GM21447 (cell line): ENCODE data around the gene NHERF2.

Source experiments
- ATAC-seq: cut with Tn5 transposase; IDR thresholded peaks from one replicate; pipeline ENCODE4 v1.9.1; 2021; ENCODE audit not compliant: unreplicated experiment

Gene NHERF2

GRCh38 chr16:1990351-1991134, 36.2 kb upstream of the NHERF2 start:
- ATAC-seq = peak; percentile 6

DNA sequence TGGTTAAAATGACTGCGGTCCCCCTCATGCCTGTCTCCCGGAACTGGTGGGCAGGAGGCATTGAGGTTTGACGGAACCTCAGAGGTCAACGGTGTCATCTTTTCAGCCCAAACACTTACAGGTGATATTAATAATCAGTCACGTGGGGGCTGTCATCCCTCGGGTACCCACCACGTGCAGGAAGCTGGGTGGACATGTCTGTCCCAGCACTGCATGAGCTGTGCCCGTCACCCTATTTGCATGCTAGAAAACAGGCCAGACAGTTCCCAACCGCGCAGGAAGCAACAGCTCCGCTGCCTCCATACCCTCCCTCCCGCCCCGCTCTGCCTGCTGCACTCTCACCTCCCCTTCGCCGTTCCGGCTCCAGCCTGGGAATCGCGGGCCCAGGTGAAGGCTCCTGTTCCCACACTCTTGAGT, 35.6 kb upstream of the NHERF2 start:
- peak; percentile 40 for ATAC-seq

GRCh38 chr16:1991588-1991947, 35.1 kb upstream of the NHERF2 start:
- no peak for ATAC-seq

GRCh38 chr16:1991948-1992703, 34.6 kb upstream of the NHERF2 start:
- no peak for ATAC-seq

- ATAC-seq = no peak
Measured at GRCh38 chr16:1992704-1993317, 33.9 kb upstream of the NHERF2 start.

- ATAC-seq = no peak
Measured at GRCh38 chr16:1993731-1994131, 33.0 kb upstream of the NHERF2 start.

DNA sequence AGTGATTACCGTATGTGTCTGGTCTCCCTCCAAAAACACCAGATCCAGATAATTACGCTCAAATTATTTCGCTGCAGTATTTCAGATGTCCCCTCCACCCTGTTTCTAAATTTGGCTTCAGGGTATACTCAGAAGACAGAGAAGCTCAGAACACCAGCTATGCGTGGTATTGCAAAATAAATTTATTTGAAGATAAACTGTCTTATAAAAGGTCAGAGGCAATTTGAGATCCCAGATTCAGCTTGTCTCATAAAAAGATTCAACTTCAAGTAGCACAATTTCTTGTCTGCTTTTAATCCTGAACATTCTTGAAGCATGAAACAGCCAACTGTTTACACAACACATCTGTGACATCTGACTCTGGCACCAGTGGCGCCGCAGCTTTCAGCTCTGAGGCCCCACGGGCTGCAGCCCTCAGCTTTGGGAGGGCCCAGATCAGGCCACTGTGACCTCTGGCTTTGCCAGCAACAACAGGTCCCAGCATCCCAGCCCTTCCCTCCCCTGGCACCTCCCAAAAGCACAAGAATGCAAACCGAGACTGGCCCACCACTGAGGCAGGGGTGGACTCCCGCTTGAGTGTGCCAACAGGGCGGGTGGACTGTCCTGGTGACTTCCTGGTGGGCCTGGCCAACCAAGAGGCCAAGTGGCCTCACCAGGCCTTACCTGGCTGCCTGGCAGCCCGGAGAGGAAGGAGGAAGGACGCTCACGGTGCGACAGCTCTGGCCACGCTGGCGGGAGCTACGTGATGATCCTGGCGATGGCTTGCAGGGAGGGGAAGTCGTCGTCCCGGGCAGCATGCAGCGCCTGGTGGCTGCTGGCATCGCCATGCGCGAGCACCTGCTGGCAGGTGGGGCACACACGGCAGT, 29.0 kb upstream of the NHERF2 start:
- ATAC-seq = no peak

DNA sequence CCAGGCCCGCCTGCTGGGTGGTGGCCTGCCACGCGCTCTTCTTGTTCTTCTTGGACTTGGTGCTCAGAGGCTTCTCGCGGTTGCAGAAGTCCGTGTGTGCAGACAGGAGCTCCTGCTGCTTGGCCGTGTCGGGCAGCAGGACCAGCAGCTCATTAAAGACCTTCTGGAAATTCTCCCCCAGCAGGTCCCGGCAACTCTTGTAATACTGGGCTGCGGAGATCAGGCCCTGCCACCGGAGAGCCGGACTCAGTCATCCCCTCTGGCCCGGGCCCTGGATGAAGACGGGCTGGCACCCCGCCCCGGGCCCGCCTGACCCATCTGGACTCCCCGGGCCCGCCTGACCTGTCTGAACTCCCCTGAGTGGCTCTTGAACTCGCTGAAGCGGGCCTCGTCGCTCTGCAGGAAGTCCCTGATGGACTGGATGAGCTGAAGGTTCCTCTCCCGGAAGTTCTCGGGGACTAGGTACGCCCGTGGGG, 28.3 kb upstream of the NHERF2 start:
- ATAC-seq = no peak

DNA sequence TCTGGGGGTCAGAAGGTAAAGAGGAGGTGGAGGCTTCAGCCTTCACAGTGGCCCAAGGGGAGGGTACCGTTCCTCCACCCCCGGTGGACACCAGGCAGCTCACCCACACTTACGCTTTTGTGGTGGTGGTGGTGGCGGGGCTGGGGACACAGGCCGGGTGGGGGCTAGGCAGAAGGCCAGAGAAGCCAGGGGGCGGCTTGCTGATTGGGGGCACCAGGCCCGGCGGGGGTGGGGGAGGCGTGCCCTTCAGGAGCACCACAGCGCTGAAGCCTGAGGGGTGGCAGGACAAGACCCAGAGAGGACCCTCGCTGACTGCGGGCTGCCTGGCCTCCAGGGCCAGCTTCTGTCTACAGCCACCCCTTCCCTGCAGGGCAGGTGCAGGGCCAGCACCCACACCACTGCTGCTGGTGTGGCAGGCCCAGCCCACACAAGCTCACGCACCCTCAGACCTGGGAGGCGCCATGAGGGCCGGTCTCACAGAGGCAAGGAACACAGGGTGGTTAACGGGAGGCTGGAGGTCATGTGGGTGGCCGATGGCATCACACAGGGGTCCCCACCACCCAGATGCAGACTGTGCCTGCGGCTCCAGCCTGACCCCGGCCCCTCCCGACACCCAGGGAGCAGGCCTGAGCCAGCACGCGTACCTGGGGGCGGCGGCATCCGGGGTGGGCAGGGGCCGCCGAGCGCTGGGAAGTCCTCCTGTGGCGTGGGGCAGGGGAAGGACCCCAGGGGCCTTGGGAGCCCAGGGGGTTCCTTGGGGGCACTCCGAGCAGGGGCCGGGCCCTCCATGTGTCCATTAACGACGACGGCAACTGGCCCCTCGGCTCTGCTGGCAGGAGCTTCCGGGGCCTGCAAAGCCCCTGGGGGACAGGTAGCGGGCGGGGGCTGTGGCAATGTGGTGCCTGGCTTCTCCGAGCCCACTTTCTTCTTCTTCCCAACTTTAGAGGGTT, 27.6 kb upstream of the NHERF2 start:
- no peak for ATAC-seq

DNA sequence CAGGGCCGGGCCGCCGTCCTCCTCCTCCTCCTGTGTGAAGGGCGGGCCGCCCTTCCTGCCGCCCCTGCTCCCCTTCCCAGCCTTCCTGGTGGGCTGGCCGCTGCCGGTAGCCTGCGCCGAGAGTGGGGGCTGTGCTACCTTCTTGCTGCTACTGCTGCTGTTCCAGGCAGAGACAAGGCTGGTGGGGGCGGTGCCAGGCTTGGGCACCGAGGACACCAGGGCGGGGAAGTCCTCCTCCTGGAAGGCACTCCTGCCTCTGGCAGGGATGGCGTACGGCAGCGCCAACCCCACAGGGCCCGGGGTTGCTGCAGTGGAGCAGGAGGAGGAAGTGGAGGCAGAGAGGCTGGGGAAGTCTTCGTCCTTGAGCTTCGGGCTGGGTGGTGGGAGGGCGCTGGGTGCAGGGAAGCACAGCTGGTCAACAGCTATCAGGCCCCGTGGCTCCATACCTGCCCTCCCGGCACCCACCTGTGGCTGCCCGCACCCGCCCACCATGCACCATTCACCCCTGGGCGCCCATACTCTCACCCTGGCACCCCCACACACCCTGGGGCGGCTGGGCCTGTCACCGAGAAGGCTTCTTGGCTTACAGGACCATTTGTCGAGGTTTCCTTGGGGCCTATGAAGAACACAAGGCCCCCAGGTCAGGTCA, 26.7 kb upstream of the NHERF2 start:
- ATAC-seq = no peak

DNA sequence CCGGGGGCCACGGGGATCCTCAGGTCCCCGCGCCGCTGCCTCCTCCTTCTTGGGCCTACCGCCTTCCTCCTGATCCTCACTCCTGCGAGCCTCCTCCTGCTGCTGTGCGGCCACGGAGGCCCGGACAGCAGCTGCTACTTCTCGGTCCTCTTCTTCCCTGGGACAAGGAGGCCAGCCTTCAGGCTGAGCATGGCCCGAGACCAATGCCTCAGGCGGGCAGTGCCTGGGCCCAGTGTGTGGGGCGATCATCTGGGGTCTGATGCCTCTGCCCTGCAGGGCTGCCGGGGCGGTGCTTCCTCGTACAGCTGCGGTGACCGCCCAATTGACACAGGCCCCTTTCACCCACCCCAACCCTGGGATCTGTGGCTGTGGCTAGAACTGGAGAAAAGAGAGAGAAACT, 25.7 kb upstream of the NHERF2 start:
- no peak for ATAC-seq

GRCh38 chr16:2001456-2002355, 25.0 kb upstream of the NHERF2 start:
- ATAC-seq = no peak

DNA sequence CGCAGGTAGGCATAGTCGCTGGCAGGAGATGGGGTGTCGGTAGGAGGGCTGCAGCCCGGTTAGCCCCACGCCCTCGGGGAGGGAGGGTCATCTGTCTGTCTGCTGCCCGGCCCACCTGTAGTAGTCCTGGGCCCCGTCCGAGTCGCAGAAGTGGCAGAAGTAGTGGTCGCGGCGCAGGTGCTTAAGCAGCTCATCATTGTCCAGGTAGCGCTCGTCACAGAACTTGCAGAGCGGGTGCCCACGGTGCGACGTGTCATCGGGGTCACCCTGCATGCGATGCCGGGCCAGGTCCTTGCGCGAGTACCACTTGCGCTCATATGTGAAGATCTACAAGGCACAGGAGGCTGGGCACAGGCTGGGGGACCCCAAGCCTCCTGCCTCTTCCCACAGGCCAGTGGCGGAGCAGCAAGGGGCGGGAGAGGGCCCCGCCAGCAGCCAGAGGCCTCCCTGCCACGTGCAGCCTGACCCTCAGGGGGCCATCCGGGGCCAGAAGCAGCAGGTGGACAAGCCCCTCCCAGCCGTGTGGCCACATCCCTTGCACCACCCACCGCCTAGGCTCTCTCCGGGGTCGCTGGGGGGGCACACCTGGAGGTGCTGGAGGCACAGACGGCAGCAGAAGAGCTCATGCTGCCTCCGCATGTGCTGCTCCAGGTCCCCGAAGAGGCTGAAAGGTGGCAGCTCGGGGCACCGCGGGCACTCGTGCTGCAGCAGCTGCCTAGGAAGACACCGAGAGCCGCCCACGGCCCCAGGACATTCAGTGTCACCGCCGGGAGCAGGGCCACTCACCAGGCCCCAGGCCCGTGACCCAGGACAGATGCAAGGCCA, 24.1 kb upstream of the NHERF2 start:
- ATAC-seq = no peak

- no peak for ATAC-seq
Measured at GRCh38 chr16:2003231-2003826, 23.4 kb upstream of the NHERF2 start.

GRCh38 chr16:2003827-2004641, 22.7 kb upstream of the NHERF2 start:
- ATAC-seq = no peak

DNA sequence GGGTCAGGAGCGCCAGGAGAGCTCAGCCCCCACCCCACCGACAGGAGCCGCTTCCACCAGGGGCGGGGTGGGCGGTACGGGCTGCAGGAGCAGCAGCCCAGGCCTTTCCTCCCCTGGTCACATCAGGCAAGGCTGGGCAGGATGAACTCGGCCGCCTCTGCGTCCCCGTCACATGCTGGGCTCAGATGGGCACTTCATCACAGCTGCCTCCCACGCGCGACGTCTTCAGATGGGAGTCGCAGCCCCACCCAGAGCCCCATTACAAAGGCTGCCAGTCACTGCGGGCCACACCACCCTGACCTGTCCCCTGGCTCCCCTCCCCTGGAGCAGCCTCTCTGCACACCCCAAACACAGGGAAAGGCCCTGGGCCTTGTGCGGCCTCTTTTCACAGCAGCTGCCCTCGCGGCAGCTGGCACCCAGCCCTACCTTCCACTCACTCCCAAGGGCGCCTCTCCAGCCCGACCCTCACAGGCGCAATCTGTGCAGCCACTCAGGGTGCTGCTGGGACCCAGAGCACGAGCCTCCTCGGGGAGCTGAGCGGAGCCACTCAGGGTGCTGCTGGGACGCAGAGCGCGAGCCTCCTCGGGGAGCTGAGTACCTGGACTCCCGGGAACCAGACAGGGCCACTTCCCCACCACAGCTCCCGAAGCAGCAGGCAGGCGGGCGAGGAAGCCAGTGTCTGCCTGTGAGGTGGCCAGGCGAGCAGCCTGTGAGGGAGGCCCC, 21.7 kb upstream of the NHERF2 start:
- no peak for ATAC-seq
